DLD1 (cell line): ENCODE data around the gene TMEM53.

Experiments used
- in situ Hi-C: cut with HindIII; loops from 2 replicates; pipeline ENCODE4 v1.10.0; 2017; ENCODE audit warnings: low sequenced_read_pairs

Gene TMEM53

GRCh38 chr1:44631647-44632539 lies 42.4 kb downstream of the TMEM53 start:
- in situ Hi-C loops = no loop called here

- in situ Hi-C loops = no loop called here
Observed at GRCh38 chr1:44631333-44631646, 43.0 kb downstream of the TMEM53 start.

- in situ Hi-C loops = no loop called here
Observed at GRCh38 chr1:44630116-44630515, 44.2 kb downstream of the TMEM53 start.

- in situ Hi-C loops = no loop called here
Observed at GRCh38 chr1:44628962-44629756, 45.1 kb downstream of the TMEM53 start.

GRCh38 chr1:44625348-44625747 lies 48.9 kb downstream of the TMEM53 start:
- in situ Hi-C loops = no loop called here

GRCh38 chr1:44624268-44624901 lies 49.9 kb downstream of the TMEM53 start:
- in situ Hi-C loops = no loop called here

- in situ Hi-C loops = no loop called here
Observed at GRCh38 chr1:44621841-44622286, 52.4 kb downstream of the TMEM53 start.

- in situ Hi-C loops = no loop called here
Observed at GRCh38 chr1:44620072-44620471, 54.2 kb downstream of the TMEM53 start.

- in situ Hi-C loops = no loop called here
Observed at GRCh38 chr1:44619261-44619900, 54.9 kb downstream of the TMEM53 start.

- in situ Hi-C loops = no loop called here
Observed at GRCh38 chr1:44617703-44618029, 56.6 kb downstream of the TMEM53 start.

GRCh38 chr1:44616991-44617702 lies 57.1 kb downstream of the TMEM53 start:
- in situ Hi-C loops = no loop called here

GRCh38 chr1:44616284-44616990 lies 57.8 kb downstream of the TMEM53 start:
- in situ Hi-C loops = no loop called here

GRCh38 chr1:44613941-44614340 lies 60.3 kb downstream of the TMEM53 start:
- in situ Hi-C loops = no loop called here

GRCh38 chr1:44611866-44612265 lies 62.4 kb downstream of the TMEM53 start:
- in situ Hi-C loops = no loop called here

- in situ Hi-C loops = no loop called here
Observed at GRCh38 chr1:44611419-44611818, 62.9 kb downstream of the TMEM53 start.

- in situ Hi-C loops = no loop called here
Observed at GRCh38 chr1:44610527-44611148, 63.6 kb downstream of the TMEM53 start.

- in situ Hi-C loops = no loop called here
Observed at GRCh38 chr1:44609768-44610526, 64.3 kb downstream of the TMEM53 start.

- in situ Hi-C loops = no loop called here
Observed at GRCh38 chr1:44609412-44609767, 64.9 kb downstream of the TMEM53 start.

GRCh38 chr1:44608141-44608540 lies 66.1 kb downstream of the TMEM53 start:
- in situ Hi-C loops = no loop called here
